Stimulated activated CD8-positive, alpha-beta memory T cell treated with anti-CD3 and anti-CD28 coated beads, Interleukin-4, amount 100 ng/mL, for 1 hour (primary cell): ENCODE measurements around the gene RCOR3.

Experiments used
- DNase-seq, 2 donors: peaks; one replicate each; pipeline ENCODE4 v3.0.0-alpha.2; 2020; ENCODE audit warnings: low read depth in 2 of 2, low spot score in 1 of 2

RCOR3 gene

DNA sequence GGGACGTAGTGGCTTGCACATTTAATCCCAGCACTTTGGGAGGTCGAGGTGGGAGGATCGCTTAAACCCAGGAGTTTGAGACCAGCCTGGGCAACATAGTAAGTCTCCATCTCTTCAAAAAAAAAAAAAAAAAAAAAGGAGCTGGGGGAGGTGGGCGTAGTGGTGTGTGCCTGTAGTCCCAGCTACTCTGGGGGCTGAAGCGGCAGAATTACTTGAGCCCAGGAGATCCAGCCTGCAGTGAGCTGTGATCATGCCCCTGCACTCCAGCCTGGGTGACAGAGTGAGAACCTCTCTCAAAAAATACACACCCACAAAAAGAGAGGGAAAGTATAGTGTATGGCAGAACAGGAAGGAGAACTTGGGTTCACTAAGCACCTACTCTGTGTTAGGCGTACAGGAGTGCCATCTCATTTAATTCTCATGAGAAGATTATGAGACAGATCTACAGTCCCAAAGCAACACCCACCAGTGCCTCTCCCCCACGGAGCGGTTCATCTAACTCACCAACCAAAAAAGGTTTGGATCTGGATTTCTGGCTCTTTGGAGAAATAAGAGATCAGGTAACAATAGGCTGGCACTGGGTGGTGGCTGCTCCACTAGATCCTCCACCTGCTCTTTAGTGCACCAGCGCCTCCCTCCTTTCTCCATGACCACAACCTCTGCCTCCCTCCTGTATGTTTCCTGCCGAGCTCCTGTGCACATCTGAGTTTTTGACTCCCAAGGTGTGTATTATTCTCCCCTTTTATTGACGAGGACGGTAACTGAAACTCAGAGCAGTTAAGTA is 66.0 kb downstream of the RCOR3 start:
- no peak for DNase-seq

DNA sequence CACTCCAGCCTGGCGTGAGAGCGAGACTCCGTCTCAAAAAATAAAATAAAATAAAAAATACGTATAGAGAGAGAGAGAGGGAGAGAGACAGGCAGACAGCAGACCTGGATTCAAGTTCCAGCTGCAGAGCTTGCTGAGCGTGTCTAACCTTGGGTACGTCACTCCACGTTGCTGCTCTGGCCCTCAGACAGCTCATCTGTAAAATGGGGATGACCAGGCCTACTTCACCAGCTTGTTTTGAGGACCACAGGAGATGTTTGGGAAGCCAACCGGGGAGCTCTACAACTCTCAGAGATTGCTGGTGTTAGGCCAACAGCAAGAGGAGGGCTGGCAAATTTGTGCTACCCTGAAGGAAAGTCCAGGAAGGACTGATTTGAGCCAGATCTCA is 67.0 kb downstream of the RCOR3 start:
- no peak for DNase-seq

DNA sequence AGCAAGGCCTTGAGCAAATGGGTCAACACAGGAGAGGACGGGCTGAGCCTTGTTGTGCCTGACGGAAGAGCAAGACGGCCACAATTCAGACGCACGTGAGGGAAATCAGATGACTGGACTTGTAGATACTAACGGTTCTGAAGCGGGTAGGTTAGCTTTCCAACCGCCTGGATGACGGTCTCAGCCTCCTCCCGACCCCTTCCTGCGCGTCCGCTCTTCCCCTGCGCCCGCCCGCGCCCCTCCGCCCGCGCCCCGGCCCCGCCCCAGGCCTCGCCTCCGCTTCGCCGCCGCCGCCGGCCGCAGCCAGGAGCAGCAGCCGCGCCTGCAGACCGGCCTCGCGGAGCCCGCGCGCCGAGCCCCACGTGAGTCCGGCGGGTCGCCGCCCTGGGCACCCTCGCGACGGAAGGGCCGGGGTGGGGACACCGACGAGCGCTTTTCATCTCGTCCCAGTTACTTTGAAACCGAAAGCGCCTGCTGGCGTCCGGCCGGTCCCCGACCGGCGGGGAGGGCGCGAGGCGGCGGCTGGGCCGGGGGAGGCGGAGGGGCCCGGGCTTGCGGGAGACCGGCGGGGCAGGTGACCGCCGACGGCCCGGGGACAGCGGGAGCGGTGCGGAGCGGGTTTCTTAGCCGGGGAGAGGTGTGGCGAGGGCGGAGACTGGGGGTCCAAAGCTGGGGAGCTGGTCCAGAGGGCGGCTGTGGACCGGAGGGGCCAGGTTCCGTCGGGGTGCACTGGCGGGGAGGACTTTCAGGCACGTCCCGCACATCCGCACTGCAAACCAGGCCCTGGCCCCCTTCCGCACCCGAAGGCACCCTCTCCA is 67.6 kb downstream of the RCOR3 start, which contains the start of gene TRAF5:
TSS of gene TRAF5 (plus strand) at position 306 of the 818 bp plus-strand sequence. CDS start 26,407 bp downstream, outside the sequence.
- DNase-seq = no peak

DNA sequence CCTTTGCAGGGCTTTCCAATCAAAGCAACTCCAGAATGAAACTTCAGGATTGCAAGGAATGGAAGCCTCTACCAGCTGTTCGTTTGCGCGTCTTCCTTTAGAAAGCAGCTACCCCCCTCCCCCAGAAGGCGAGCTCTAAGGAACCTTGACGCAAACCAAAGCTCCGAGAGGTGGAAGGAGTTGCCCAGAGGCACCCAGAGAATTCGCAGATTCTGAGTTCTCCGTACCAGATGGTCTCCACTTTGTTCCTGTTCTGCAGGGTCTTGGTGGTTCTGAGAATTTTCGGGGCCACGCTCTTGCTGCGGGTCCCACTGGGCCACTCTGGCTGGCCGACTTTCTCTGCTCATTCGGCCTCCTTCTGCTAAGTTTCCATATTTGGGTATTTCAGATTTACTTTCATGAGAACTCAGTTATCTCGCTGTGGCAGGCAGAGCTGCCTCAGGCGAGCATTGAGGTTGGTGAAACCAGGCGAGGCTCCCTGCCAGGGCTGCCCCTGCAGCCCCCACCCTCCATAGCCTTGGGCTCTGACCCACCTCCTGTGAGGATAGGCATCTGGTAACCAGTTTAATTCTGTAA is 68.3 kb downstream of the RCOR3 start:
- no peak for DNase-seq

DNA sequence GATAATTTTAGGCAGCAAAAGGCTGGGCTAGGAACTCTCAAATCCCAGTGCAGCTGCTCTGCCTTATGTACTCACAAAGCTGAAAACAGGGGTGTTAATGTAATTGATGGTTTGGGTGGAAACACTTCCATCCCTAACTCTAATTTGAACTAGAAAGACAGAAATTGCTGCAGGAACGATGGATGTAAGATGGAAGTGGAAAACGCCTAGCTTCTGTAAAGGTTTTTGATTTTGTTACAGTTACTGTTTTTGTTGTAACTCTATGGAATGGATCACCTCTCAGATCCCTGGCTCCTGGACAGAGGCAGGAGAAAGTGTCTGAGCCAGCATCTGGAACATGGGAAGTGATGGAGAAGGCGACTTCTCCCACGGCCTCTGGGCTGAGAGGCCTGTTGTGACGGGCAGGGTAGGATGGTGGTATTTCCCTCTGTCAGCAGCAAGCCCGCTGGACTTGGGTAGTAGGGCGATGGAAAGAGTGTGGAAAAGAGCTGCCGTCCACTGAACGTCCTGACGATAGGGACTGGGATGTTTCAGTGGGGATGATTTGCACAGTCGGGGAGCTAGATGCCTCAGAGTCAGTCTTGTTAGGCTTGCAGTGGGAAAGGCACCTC is 69.0 kb downstream of the RCOR3 start:
- no peak for DNase-seq

DNA sequence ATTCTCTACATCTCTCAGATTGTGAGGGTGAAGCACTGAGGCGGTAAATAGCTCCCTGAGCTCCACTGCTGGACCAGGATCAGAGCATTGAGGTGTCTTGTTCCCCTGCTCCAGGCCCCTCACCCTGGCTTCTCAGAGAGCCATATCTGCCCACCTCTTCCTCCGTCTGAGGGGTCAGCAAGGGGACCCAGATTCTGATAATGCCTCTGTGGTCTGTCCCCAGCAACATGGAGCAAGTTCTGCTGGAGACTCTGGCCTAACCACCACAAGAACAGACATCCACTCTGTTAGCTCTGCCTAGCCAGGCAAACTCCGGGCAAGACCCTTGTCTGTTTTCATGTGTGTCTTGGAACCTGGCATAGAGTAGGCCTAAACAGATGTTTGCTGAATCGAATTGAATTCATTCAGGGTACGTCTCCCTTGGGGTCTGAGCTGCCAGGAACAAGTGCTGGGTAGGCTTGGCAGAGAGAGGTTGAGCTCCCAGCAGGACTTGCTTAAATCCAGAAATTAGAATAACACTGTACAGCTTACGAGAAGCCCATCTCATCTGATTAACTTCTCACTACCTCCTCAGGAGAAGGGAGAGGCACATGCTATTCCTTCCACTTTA is 69.8 kb downstream of the RCOR3 start:
- no peak for DNase-seq

DNA sequence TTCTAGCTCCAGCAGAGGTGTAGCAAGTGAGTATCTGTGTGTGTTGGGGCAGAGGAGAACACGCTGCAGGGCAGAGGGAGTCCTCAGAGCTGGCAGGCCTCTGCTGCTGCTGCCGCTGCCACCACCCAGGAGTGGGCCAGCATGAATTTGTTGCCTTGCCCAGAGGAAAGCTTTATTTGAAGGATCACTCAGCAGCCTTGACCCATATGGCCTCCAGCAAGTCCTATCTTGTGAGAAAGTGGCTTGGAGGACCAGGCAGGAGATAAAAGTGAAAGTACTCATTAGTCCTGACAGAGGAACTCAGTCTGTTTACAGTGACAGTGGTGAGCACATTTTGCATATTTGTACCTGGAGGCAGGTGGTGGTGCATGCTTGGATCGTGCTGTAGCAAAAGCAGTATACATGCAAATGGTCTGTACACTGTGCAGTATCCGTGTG is 70.6 kb downstream of the RCOR3 start:
- no peak for DNase-seq

DNA sequence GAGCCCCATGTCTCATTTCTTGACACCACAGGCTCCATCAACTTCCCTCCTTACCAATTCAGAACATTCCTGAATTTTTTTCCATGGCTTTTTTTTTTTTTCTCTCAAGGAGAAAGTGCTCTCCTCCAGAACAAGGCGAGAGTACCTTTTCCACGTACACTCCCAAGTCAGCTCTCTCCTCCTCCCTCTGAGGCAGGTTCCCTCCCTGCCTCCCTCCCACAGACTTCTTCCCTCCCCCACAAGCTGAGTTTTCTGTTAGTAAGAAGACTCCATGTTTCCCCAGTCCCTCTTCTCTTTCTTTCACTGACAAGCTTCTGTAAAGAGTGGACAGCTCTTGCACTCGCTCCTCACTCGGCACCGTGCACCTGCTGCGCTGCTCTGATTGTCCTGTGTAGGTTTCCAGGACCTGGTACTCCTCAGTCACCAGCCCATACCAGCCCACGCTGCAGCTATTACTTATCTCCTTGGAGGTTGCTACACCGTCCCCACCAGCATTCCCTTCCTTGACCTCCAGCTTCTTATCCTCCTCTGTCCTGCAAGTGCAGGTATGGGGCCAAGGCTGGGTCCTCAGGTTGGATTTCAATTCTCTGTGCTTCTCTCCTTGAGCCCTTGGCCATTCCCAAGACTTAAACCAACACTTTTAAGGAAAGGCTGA is 71.2 kb downstream of the RCOR3 start:
- no peak for DNase-seq

DNA sequence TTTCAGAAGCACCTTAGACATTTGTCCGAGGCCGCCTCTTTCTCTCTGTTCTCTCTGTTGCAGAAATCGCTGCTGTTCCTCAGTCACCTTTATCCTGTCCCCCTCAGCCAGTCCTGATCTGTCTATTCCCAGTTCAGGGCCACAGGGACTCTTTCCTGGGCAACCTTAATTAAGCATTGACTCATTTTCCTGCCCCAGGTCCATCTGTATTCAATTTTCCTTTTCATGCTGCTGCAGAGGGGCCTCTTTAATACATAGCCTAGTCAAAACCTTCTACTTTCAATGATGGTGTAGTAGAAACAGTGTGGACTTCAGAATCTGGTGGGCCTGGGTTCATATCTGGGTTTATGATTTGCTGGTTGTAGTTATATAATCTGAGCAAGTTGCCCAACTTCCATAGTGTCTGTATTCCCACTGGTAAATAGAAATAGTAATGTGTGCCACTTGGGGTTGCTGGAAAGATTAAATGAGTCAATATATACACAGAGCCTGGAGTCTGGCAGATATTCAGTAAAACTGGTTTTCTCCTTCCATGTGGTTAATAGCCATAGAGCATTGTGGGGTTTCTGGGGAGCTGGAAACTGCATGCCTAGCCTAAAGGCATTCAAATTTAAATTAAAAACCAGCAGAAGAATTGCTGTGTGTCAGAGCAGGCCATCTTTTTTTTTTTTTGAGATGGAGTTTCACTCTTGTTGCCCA is 72.0 kb downstream of the RCOR3 start:
- no peak for DNase-seq

DNA sequence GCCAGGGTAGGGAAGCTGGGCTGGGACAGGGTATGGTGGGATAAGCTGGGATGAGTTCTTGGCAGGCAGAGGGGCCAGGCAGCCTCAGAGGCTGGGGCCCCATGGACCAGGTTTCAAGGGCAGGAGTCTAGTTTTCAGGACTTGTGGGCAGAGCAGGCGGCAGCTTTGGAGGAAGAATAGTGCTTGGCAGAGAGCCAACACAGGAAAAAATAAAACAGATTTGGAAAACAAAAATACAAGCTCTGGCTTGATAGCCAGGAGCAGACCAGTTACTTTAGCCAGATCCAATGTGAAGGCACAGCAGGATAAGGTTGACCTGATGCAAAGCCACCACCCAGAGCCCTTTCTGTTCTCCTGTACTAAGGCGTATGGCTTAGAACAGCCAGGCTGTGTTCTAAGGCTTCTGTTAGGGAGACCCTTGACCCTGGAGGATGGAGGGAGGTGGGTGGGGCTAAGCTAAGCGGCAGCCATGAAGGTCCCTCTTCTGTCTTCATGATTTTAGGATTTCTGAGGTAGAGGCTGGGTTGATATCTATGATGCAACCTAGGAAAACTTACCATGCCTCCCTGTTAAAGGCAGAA is 73.0 kb downstream of the RCOR3 start:
- no peak for DNase-seq

DNA sequence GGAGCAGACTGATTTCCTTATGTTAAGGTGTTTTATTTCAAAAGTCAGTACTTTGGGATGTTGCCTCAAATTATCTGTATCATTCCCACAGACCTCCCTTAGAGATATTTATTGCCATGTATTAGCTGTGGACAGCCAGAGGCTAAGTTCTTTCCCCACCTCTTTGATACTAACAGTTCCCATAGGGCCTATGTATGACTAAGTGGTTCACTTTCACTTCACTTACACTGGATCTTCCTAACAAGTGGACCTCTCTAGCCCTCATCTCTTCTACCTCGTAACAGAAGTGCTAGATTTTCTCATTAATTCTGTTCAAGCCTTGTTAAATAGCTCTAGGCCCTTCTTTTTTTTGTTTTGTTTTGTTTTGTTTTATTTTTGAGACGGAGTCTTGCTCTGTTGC is 73.7 kb downstream of the RCOR3 start:
- DNase-seq = no peak

DNA sequence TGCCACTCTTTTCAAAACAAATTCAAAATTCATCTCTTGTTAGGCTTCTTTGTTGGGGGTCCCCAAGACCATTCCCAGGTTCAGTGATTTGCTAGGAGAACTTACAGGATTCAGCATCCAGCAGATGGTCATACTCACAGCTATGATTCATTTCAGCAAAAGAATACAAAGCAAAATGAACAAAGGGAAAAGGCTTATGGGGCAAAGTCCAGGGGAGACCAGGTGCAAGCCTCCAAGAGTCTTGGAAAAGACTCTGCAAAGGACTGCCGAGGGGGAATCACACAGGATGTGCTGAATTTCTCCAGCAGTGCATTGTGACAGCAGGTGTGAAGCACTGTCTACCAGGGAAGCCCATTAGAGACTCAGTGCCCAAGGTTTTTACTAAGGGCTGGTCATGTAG is 74.7 kb downstream of the RCOR3 start:
- no peak for DNase-seq

DNA sequence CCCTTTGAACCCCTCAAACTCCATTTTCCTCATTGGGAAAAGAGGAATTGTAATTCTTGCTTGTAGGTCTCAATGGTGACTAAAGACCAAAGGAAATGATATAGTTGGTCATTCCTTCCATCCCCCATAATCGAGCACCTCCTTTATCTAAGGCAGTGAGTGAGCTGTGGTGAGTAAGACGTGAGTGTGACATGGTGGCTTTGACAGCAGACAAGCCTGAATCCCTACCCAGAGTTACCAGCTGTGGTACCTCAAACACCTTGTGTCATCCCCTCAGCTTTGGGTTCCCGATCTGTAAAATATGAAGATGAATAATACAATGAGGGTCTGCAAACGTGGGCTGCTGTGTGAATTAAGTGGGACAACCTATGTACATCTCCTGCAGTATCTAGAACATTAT is 75.8 kb downstream of the RCOR3 start:
- DNase-seq = no peak

DNA sequence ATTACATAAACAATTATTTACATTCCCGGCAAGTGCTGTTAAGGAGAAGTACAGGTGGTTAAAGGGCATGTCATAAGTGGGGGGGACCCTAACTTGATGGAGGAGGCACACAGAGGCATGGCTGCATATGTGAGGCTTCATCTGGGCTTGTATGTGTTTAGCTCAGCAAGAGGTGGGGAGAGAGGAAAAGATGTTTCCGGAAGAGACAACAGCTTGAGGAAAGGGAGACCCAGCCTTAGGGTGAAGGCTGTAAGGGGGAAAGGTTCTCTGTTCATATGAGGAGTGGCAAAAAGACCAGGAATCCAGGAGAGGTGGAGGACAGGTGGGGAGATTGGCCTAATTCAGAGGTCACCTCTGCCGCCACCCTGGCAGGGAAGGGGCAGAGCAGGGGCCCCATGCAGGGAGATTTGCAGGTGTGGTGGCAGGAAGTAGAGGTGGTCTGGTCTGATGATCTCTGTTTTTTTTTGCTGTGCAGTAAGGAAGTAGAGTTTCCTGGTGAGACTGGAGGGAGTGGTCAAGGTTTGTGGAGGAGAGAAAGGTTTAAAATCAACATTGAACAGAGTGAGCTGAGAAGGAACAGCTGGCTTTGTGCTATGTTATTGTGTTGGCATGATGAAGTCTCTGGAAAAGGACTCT is 76.5 kb downstream of the RCOR3 start:
- no peak for DNase-seq

DNA sequence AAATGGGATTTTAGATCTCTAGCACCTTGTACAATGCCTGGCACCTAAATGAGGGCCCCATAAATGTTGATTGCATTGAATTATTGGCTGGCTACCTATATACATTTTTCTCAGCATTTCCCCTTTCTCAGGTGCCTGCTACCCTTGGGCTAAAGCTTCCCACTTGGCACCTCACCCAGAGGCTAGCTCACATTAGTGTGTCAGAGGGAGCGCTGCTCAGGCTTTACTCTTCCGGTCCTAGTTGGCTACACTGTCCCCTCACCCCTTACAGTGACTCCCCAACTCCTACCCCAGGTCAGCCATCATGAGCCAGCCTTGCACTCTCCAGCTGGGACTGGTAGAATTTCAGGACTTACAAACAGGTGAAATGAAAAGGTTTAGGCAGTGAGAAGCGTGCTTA is 77.0 kb downstream of the RCOR3 start:
- no peak for DNase-seq

DNA sequence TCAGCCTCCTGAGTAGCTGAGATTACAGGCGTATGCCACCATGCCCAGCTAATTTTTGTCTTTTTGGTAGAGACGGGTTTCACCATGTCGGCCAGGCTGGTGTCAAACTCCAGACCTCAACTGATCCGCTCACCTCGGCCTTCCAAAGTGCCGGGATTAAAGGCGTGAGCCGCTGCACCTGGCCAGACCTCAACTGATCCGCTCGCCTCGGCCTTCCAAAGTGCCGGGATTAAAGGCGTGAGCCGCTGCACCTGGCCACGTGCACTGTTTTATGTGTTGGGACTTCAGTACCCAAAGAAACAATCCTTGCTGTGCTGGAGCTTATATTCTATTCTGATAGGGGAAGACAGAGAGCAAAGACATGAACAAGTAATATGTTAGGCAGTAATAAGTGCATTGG is 77.6 kb downstream of the RCOR3 start:
- no peak for DNase-seq

DNA sequence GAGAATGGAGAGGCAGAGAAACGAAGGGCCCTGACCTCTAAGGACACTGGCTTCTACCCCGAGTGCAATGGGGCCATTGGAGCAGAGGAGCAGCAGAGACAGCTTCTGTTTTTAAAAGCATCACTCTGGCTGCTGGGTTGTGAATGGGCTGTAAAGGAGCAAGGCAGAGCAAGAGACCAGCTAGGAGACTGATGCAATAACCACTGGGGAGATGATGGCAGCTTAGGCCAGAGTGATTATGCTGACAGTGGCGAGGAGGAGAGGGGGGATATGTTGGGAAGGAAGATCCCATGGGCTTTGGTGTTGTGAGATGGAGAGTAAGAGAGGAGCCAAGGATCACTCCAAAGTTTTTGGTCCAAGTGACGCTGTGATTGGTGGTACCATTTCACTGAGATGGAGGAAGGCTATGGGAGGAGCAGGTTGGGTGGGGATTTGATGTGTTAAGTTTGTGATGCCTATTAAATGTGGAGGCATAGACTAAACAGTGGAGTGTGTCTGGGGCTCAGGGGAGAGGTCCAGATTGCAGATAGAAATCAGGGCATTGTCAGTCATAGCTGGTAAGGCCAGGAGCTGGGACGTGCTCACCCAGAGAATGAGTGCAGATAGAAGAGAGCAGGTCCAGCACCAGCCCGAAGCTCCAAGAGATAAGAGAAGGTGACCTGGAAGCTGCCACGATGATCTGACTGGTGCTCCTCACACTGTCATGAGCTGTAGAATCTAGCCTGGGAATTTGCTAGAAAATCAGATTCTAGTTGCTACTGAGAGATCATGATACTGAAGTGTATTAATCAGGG is 78.5 kb downstream of the RCOR3 start:
- DNase-seq = no peak

DNA sequence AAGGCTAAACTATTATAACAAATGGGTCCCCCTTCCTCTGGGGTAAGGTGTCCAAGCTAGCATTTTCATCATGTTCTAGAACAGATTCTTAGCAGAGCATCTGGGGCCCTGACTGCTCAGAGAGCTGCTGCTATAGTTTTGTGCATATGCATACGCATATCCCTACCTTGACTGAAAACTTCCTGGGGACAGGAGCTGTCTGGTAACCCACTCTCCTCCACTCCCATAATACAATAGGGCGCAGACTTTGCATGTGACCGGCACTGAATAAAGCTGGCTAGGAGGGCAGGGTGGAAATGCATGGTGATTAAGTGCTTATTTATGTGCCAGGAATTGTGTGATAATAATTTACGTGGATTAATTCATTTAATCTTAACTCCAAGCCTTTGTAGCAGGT is 79.1 kb downstream of the RCOR3 start:
- no peak for DNase-seq
